ENCODE results near the gene MACO1. TPM values are rescaled to one million over a fixed set of nuclear protein-coding genes. Genes with fewer than 3 reads are reported as not detected.
"Not testable (repeated sequence)": the region's sequence is repeated elsewhere in the genome, so short reads cannot be mapped to it uniquely, and the experiment has no call there.

MACO1 gene
- polyA plus RNA-seq, 3 donors from 2014 or later: 0.45 to 5.2 (median 3.7) TPM

DNA sequence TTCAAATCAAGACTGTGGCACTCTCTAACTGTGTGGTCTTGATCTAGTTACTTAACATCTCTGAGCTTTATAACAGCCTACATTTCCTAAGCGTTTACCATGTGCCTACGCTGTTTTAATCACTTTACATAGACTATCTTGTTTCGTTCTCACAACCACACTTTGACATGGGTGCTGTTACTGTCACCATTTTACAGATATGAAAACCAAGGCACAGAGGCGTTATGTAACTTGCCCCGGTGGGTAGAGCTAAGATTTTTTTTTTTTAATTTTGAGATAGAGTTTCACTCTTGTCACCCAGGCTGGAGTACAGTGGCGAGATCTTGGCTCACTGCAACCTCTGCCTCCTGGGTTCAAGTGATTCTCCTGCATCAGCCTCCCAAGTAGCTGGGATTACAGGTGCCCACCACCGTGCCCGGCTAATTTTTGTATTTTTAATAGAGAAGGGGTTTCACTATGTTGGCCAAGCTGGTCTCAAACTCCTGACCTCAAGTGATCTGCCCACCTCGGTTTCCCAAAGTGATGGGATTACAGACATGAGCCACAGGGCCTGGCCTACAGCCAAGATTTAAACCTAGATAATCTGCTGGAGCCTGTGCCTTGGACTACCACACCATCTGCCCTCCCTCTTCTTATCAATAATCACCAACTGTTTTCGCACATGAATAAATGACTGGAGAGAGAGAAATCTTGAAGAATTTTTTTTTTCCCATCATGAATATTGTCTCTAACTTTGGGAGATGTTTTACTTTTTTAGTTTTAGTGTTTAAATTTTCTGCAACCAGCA, 20.9 kb upstream of the MACO1 start:
- DNase-seq; H3K27me3 Mint-ChIP-seq (ENCODE audit: low read depth in 3 of 3); H3K27ac Mint-ChIP-seq; H3K4me3 Mint-ChIP-seq; H3K4me1 Mint-ChIP-seq; H3K36me3 Mint-ChIP-seq; H3K9me3 Mint-ChIP-seq: not testable (repeated sequence)

DNA sequence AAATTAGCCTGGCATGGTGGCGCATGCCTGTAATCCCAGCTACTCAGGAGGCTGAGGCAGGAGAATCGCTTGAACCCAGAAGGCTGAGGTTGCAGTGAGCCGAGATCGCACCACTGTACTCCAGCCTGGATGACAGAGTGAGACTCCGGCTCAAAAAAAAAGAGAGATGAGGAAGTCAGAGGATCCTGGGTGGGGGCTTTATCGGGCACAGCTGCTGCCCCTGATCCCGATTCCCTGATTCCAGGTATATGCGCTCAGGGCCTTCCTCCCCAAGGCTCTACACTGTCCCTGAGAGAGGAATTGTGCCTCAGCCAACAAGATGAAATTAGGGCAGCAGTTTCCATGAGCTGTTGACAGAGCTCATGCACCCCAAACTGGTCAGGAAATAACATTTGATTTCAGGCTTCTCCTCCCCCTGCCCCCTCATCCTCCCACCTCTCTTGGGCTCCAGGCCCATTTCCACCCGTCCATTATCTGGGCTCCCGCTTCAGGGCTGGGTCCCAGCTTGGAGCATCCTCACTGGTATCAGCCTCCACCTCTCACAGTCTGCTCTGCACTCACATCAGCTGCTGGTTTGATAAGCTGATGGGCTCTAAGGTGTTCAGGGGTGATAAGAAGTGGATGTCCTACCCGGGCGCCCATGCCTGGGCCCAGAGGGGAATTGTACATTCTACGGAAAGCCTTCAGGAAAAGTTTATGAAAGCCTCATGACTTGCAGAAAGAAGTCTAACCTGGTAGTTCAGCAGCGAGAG, 17.6 kb upstream of the MACO1 start:
- H3K27me3 Mint-ChIP-seq (ENCODE audit: low read depth in 3 of 3); H3K9me3 Mint-ChIP-seq; H3K4me3 Mint-ChIP-seq; H3K36me3 Mint-ChIP-seq; H3K4me1 Mint-ChIP-seq; H3K27ac Mint-ChIP-seq; DNase-seq: not testable (repeated sequence)

DNA sequence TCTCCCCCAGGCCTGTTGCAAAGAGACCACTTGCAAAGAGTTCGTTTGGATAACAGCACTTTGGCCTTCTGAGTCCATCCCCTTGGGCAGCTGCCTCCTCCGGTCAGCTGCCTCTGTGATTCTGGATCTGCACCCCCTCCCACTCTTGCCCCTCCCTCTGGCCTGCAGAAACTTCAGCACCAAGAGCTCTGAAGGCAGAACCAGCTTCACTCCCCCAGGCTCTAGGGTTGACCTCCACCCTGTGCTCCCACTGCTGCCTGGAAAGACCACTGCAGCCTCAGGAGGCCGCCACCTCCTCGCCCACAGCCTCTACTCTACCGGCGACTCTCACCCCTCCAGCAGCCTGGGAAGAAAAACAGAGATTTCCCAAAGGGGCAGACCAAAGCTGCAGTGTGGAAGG, 16.5 kb upstream of the MACO1 start:
- not testable (repeated sequence) for H3K4me3 Mint-ChIP-seq; H3K27me3 Mint-ChIP-seq (ENCODE audit: low read depth in 3 of 3); H3K27ac Mint-ChIP-seq; H3K36me3 Mint-ChIP-seq; DNase-seq; H3K9me3 Mint-ChIP-seq; H3K4me1 Mint-ChIP-seq

DNA sequence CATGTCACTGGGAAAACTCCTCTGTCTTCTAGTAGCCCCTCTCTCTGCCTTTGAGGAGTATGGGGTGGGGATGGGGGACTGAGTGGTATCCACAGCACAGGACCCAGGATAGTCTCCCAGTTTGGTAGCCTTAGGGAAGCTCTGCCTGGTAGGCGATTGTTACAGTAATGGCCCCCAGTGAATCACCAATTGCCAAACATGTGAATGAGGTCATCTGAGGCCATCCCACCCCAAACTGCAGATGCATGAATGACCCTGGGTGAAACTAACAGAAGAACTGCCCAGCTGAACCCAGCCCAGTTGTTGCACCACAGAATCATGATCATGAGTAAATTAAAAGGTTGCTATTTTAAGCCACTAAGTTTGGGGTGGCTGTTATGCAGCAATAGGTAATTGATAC, 16.1 kb upstream of the MACO1 start:
- not testable (repeated sequence) for H3K27me3 Mint-ChIP-seq (ENCODE audit: low read depth in 3 of 3); DNase-seq; H3K36me3 Mint-ChIP-seq; H3K27ac Mint-ChIP-seq; H3K9me3 Mint-ChIP-seq; H3K4me3 Mint-ChIP-seq; H3K4me1 Mint-ChIP-seq

DNA sequence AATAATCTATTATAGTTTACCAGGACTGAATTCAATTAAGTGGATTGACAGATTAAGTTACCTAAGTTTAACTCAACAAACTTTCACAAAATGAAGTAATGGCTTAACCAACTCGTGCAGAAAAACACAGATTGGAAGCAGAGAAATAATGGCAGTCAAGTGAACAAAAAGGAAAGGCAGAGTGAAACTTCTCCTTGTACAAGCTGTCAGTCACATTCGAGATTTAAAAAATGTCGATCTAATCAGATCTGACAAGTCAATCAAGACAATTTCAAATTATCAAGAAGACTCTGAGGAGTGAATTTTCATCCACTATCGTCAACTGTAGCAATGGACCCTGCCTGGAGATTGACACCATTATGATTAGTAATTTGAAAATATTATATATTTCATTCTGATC, 13.4 kb upstream of the MACO1 start:
- H3K9me3 Mint-ChIP-seq; H3K4me3 Mint-ChIP-seq; H3K27ac Mint-ChIP-seq; H3K4me1 Mint-ChIP-seq; H3K27me3 Mint-ChIP-seq (ENCODE audit: low read depth in 3 of 3); DNase-seq; H3K36me3 Mint-ChIP-seq: not testable (repeated sequence)

DNA sequence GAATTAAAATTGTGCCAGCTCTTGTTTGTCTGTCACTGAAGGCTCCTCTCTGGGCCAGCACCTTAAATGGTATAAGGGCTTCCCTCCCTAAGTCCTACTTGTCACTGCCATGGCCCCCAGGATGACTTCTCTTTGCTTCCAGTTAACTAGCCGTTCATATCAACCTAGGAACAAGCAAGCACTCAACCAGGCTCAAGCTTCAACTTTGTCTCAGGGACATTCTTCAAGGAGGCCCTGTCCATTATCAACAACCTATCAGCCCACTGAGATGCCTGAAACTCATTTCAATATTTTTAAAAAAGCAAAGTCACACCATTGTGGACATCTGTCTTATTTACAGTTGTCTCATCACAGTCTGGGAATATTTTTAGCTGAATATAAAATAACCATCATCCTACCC, 11.4 kb upstream of the MACO1 start:
- not testable (repeated sequence) for H3K9me3 Mint-ChIP-seq; H3K27me3 Mint-ChIP-seq (ENCODE audit: low read depth in 3 of 3); H3K27ac Mint-ChIP-seq; H3K36me3 Mint-ChIP-seq; H3K4me3 Mint-ChIP-seq; H3K4me1 Mint-ChIP-seq; DNase-seq

DNA sequence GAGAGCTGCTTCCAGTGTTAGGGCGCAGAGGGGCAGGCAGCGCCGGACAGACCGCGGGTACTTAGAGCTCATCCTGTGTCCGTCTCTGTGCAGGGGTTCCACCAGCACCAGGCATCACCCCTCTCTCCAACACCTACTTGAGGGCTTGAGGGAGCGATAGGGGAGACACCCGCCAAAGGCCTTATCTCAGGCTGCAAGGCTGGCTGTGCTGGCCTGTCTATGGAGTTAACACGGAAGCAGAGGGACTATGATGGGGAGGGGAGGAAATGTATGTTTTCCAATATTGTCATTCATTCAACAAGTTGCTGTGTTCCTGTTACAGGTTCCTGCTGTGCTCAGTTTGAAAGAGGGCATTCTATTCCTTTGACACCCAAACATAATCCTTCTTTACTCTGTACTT, 10.0 kb upstream of the MACO1 start, which contains the start of gene RHCE:
RHCE (minus strand) TSS at position 111 of the 400 bp plus-strand sequence; CDS start at position 72, 39 bp downstream.
- not testable (repeated sequence) for H3K4me3 Mint-ChIP-seq; H3K27ac Mint-ChIP-seq; DNase-seq; H3K4me1 Mint-ChIP-seq; H3K36me3 Mint-ChIP-seq; H3K9me3 Mint-ChIP-seq; H3K27me3 Mint-ChIP-seq (ENCODE audit: low read depth in 3 of 3)

DNA sequence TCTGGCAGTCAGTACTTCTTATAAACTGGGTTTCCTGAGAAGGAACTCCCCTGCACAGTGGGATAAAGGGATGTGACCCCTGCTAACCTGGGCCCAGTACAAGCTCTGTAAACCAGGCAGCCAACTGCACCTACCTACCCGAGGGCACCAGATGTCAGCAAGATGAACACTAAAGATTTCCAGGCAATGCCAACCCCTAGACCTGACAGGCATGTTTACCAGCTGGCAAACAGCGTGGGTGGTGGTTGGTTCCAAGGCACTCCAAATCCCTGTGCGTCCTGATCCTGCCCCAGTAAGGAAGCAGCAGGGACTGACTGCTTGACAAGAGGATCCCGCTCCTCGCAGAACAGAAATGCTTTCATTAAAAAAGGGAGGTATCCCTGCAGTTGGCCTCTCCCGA, 7.5 kb upstream of the MACO1 start:
- not testable (repeated sequence) for H3K36me3 Mint-ChIP-seq; H3K4me1 Mint-ChIP-seq; H3K9me3 Mint-ChIP-seq; H3K27ac Mint-ChIP-seq; H3K4me3 Mint-ChIP-seq; DNase-seq; H3K27me3 Mint-ChIP-seq (ENCODE audit: low read depth in 3 of 3)

DNA sequence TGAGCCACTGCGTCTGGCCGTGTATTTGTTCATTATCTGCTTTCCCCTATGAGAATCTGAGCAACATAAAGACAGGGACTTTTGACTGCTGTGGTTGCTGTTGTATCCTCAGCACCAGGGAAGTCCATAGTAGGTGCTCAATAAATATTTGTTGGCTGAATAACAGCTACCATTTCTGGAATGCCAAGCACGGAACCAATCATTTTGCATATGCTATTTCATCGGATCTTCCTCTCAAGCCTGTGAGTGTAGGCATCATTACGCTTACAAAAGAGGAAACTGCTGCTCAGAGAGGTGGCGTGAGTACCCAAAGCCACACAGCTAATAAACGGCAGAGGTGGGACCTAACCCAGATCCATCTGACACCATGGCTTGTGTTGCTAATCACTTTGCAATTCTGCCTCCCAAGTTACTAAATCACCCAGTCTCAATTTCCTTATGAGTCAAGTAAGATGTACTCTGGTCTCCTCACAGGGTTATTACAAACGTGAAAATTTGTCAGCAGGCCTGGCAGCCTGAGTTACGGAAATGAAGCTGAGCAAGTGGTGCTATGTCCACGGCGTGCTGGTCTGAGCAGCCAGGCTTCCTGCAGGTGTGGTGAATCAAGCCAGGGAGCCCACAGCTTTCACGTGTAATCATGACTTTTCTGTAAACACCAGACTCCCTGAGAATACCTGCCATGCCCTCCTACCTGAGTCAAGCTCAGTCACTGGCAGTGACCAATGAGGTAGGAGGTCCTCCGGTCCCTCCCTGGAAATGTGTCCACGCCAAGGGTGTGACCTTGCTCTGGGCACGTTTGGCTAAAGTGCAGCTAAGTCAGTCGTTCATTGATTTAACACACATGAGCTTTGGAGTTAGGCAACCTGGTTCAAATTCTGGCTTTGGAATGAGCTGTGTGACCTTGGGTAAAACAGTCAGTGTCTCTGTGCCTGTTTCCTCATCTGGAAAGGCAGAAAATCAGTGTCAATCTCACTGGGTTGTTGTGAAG, 5.3 kb upstream of the MACO1 start:
- no peak for DNase-seq
- no peak overlapping the region for H3K4me3 Mint-ChIP-seq
- H3K9me3 Mint-ChIP-seq: no peaks in the 10 kb centered on the region
- no peak overlapping the region for H3K27ac Mint-ChIP-seq
- peaks cover 3 to 5% of the 10 kb centered on the region in 2 donors for H3K4me1 Mint-ChIP-seq
- no peaks in the 10 kb centered on the region for H3K36me3 Mint-ChIP-seq
- peaks cover 5 to 10% (median 6%) of the 10 kb centered on the region in 3 donors for H3K27me3 Mint-ChIP-seq (ENCODE audit: low read depth in 3 of 3)

DNA sequence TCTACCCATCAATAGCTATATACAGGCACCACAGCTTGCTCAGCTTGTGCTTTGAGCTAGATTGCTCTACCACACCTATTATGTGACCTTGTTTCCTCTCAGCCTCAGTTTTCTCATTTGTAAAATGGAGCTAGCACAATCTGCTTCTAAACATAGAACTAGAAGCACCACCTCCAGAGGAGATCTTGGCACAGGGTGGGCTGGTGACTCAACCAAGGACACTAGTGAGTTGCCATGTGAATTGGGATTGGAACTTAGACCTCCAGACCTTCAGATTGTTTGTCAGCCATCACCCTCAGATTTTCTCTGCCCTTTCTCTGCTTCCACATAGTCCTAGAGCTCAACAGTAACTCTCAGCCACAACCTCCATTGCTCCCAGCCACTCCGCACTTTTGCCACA, 3.0 kb upstream of the MACO1 start:
- H3K4me3 Mint-ChIP-seq: no peak overlapping the region
- H3K9me3 Mint-ChIP-seq: no peaks in the 10 kb centered on the region
- DNase-seq: no peak
- H3K4me1 Mint-ChIP-seq: peaks cover 17% of the 10 kb centered on the region in 2 donors
- peaks cover 9 to 13% (median 12%) of the 10 kb centered on the region in 3 donors for H3K27me3 Mint-ChIP-seq (ENCODE audit: low read depth in 3 of 3)
- H3K27ac Mint-ChIP-seq: peak overlapping the region in 1 of 6 donors; percentile 12
- H3K36me3 Mint-ChIP-seq: no peaks in the 10 kb centered on the region

DNA sequence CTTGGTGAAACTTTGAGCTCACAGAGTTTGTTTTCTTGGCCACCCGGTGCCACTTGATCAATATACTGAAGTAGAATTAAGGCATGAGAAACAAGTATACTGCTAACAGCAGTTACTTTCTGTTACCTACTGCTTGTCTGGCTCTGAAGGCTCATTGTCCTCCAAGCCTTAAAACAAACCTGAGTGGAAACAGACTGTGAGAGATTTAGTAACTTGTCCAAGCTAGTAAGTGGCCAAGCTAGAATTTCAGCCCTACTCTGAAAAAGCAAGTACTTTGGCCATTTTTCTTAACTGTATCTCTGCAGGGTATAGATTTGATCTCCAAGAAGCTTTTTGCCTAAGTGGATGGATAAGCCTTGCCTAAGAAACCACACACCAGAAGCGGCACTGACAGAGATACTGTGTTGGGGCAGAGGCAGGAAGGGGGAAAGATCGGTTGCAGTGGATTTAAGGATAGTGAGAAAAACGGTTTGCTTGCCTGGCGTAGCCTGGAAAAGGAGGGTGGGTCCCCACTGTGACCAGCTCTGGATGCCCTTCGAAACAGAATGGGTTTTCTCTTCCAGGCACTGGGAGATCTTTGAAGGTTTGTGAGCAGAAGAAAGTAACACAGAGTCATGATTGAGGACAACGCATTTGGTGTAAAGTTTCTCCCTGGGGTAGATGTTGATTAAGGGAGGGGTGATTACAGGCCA, 2.1 kb upstream of the MACO1 start:
- Mint-ChIP-seq H3K4me1 (peaks cover 25 to 27% of the 10 kb centered on the region in 2 donors), H3K4me3 (peak overlapping the region; percentile 66 to 84 (median 70)), H3K36me3 (no peaks in the 10 kb centered on the region), H3K27me3 (ENCODE audit: low read depth in 3 of 3) (peaks cover 9 to 13% (median 12%) of the 10 kb centered on the region in 3 donors), H3K9me3 (no peaks in the 10 kb centered on the region), H3K27ac (peak overlapping the region in 5 of 6 donors; percentile 32 to 100 (median 88))
- DNase-seq: no peak

DNA sequence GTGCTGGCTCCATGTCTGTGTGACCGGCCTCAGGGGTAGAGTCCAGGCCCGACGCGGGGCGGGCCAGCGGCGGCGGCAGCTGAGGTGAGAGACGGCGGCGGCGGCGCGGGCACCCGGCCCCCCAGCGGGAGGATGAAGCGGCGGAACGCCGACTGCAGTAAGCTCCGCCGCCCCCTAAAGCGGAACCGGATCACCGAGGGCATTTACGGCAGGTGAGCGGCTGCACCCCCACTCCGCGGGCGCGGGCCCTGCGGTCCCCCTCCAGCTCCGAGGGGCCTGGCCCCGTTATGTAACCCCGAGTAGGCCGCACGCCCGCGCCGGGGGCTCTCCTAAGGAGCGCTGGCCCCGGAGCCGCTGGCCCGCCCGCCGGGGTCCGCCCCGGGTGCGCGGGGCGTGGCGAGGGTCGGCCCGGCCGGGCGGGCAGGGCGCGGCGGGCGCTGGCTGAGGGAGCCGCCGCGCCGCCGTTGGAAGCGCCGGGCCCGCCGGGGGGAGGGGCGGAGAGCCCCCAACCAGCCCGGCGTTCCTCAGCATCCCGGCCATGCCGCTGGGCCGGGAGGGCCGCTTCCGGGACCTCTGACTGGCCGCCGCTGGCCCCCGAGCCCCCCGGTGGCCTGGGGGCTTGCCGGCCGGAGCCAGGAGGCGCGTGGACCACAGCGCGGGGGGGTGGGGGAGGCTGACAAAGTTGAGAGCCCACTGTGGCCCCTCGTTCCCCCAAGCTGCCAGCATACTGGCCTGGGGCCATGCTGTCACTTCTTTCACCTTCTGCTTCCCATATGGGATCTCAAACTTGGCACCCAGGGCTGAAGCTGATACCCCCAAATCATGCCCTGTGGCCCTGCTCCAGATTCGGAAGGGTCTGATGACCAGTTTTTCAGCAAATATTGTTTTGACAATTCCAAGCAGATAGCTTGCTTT, 527 bp downstream of the MACO1 start:
- H3K27ac Mint-ChIP-seq: peak overlapping the region; percentile 81 to 100 (median 94)
- no peak for DNase-seq
- peaks cover 9 to 12% (median 11%) of the 10 kb centered on the region in 3 donors for H3K27me3 Mint-ChIP-seq (ENCODE audit: low read depth in 3 of 3)
- peak overlapping the region; percentile 80 to 98 (median 97) for H3K4me3 Mint-ChIP-seq
- H3K9me3 Mint-ChIP-seq: no peaks in the 10 kb centered on the region
- peaks cover 50 to 53% of the 10 kb centered on the region in 2 donors for H3K4me1 Mint-ChIP-seq
- no peaks in the 10 kb centered on the region for H3K36me3 Mint-ChIP-seq
